GM18511 (cell line): Measurements from ENCODE around the gene RAB6B.

Source experiments
- ATAC-seq: cut with Tn5 transposase; IDR thresholded peaks from one replicate; pipeline ENCODE4 v1.9.1; 2021; ENCODE audit warnings: mild to moderate bottlenecking, moderate library complexity; ENCODE audit not compliant: unreplicated experiment

Gene RAB6B

DNA sequence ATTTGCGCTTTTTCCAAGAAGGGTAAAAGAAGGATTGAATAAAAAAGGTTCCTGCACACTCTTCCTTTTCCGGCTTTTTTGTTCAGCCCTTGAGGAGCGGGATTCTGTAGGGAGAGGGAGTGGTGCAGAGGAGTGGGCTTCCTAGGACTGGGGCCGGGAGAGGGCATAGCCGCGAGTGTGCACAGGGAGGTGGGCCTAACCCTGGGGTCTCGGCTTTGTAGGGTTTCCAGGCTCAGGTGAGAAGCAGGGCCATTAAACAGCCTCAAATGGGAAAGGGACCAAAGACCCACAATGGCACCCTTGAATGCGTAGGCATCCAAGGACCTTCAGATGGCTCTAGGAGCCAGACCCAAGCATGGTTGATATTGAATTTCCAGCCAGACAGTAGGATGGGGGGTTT is 35.4 kb upstream of the RAB6B start:
- no peak for ATAC-seq

DNA sequence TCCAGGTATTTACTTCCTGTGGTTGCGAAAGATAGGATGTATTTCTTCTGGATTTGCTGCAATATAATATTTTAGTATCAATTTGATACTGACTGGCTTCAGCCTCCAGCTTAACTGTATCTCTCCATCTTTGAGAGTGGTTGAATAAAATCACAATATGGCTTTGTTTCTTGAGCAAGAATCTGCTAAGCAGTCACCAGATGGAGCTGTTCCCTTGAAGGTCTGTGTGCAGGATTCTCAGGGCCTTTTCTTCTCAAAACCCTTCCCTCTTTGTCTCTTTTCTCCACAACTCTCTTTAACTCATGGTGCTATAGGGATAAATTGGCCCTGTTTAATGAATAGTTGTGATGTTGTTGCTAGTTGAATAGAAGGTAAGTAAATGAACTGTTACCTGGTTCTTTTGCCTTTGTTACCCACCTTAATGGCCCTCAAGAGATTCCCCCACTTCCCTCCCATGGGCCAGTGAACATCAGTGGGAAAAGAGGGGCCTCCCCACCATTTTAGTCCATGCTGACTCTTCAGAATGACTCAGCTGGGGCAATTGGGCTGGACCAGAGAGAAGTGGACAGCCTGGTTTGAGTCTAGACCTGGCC is 34.8 kb upstream of the RAB6B start:
- no peak for ATAC-seq

DNA sequence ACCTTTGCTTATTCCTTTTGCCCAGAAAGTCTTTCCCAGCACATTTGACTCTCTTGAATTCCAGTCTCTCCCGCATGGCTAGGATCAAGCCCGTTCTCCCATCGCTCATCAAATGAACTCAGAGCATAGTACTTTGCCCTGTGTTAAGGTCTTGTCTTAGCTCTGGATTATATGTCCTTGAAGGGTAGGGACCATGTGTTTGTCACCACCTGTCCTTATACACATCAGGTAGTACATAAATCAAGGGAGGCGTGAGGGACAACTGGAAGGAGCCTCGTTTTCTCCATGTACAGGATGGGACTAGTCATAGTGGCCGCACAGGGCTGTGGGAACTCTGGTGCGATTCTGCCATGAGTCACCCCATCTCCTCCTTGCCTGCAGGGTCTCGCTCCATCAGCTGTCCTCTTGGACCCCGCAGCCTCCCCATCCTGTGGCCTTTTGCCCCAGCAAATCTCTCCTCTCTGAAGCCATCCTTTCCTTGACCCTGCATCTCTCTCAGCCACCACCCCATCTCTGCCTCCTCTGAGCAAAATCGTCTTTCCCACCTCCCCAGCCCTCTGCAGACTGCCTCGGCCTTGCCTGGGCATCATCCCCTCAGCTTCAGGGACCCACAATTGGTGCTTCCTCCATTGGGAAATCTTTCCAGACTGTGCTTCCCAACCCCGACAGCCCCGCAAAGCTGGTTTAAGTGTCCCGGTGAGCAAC is 33.4 kb upstream of the RAB6B start:
- no peak for ATAC-seq

DNA sequence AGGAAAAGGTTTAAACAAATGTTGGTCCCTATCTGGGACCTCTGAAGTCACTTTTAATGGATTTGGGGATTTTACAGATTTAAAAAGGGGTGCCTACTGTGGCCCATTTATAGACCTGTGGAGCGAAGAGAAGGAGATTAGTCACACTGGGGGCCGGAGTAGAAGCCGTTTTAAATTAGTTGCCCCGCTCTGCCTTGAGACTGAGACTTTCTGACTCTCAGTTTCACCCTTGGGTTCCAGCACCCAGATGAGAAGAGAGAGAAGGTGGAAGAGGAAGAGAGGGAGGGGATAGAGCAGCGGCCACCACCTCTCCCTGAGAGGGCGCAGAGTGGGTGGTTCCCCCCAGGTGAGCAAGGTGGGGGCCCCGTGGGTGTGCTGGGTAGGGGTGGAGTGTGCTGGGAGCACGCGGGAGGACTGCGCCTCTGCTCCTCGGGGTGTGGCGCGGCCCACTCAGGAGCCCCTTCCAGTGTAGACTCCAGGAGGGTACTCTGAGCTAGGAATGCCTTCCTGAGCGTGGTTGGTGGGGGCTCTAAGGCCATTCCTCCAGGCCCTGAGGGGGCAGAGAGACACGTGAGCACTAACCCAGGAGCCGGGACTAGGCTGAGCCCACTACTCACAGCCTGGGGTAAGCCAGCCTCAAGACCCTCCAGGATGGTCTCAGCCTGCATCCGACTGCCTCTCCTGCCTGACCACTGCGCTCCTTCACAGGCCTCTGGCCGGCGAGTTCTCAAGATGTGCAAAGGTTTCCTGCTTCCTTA is 32.6 kb upstream of the RAB6B start:
- ATAC-seq: no peak

DNA sequence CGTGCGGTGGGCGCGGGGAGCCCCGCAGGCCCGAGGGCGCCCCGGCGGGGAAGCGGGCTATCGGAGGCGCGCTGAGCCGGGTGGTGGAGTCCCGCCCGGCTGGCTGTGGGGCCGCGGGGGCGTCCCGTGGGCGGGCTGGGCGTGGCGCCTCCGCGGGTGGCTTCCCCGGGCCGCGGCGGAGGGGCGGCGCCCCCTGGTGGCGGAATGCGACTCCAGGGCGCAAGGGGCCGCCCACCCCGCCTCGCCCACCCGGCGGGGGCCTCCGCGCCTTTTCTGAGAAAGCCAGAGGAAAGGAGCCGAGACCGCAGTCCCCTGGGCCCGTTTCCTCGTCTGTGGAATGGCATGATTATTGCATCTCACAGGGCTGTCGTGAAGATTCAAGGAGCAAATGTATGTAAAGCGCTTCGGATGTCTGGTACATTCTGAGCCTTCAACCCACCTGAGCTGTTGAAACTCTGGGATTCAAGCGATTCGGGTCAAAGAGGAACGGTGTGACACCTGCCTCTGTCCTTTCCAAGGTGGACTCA is 31.9 kb upstream of the RAB6B start:
- ATAC-seq: peak; percentile 74

DNA sequence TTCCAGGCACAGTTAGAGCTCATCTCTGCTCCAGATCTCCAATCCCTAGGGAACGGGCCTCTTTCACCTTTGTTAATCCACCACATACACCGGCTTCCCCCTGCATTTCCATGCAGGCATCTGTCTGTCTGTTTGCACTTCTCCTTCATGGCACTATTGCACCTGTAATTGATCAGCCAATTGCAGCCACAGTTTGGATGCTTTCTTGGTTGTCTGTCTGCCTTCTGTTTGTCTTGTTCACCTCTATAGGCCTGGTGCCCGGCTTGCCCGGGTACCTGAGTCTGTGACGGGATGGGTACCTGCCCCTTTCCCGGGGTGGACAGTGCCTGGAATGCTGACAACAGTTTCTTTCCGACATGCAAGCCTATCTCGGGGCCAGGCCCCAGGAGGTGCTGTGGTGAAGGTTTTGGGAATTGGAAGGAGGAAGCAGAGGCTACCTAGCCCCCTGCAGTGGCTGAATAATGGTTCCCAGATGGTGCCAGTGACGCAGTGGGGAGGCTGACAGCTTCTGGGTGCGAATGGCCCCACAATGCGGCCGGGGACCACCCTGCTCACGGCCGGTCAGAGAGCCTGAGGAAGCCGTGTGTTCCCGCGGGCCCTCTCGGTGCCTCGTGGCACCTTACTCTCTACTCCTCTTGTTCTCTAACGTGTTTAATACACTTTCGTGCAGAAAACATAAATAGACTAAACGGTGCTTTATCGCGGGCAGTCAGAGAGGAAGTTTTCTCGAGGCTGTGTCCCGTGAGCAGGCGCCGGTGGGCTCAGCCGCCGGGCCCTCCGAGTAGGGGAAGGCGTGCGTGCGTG is 31.3 kb upstream of the RAB6B start:
- peak; percentile 28 for ATAC-seq

DNA sequence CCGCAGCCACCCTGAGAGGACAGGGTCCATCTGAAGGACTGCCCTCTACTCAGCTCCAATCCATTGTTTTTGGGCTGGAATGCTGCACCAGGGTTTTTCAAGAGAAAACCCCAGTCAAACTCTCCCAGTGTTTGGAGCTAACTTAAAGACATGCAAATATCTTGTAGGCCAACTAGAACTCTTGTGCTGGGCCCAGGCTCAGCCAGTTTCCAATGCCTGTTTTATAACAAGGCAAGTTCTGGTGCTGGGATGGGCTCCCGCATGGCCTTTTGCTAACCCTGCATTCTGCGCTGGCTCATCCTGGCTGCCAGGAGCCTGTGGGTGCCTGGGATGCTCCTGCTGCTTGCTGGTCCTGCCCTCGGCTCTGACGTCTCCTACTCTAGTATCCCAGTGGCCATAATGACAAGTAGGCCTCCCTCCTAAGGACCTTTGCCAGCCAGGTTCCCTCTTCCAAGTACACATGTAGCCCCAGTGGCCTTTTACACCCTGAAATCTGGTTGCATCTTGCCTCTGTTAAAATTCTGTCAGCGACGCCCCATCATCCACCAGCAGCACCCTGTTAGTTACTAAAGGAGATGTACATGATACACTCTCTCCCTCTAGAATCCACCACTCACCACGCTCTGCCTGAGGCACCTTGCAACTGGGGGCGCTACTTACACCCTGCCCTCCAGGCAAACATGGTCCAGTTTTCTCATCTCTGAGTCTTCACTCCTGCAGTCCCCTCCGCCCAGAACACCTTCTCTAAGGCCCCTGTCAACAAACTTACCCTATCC is 30.5 kb upstream of the RAB6B start:
- no peak for ATAC-seq

DNA sequence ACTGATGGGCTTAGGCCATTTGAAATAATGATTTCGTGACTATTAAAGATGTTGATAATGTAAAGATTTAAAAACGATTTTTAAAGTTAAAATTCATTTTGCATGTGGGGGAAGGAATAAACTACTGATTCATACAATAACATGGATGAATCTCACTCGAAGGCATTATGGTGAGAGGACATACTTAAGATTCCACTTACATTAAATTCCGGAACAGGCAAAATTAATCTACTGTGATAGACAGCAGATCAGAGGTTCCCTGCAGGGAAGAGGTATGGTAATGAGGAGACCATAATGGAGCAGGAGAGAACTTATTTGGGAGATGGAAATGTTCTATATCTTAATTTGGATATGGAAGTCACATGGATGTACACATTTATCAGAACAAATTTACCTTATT is 28.4 kb upstream of the RAB6B start:
- no peak for ATAC-seq

DNA sequence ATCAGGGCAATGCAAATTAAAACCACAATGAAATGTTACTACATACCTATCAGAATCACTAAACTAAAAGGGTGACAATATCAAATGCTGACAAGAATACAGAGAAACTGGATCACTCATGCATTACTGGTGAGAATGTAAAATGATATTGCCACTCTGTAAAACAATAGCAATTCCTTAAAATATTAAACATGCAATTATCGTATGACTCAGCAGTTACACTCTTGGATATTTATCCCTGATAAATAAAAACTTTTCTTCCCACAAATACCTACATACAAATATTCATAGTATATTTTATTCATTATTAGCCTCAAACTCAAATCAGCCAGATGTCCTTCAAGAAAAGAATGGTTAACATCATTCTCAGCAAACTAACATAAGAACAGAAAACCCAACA is 25.9 kb upstream of the RAB6B start:
- ATAC-seq: no peak

DNA sequence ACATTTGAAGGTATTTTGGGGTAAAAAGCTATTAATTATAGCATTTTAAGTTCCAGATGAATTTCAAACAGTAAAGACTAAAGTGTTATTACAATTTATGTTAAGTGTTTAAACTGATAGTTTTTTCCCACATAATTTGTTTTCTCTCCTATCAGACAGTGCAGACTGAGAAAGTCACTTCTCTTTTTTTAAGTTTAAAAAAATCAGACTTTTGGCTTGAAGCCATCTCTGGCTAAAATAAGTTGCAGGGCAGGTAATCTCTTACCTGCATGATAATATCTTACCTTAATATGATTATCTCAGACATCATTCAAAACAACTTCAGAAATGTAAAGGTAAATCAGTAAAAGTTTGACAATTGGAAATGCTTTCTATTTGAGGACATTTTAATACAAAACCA is 21.5 kb upstream of the RAB6B start:
- no peak for ATAC-seq

DNA sequence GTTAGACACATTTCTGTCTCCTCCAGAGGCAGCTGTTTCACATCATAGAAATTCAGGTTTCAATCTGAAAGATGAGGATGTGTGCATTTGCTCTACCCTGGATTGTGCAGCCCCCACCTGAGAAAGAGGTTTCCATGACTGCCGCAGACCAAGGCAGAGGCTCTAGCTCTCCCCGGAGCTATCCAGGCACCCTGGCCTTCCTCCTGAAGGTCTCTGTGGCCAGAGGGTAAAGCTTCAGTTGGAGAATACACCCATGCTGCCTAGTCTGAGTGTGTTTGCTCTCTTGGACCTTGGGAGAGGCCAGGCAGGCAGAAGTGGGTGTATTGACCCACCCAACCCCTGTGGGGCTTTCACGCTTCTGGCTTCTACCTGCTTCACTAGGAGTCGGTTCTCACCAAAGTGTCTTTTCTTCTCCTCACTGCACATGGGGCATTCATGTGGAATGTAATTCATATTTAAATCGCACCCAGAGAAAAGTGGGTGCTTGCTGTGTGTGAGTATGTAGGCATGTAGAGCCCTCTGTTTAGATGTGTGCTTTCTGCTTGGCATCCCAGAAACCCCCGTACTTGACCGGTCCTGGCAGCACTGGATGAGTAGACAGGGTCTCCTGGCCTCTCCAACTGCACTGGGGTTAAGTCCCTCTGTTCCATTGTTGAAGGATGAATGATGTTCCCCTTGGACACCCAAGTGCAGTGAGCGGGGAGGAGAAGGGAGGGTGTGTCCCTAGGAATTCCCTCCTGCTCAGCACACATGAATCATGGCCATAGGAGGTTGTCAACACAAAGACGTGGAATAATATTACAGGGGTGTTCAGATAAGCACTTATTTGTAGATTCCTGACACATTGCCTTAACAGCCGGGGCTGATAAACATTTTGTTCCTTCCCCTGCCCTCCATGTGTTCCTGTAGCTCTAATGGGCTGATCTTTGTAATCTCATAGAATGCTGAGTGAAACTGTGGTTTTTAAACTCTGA is 20.3 kb upstream of the RAB6B start:
- ATAC-seq: no peak

DNA sequence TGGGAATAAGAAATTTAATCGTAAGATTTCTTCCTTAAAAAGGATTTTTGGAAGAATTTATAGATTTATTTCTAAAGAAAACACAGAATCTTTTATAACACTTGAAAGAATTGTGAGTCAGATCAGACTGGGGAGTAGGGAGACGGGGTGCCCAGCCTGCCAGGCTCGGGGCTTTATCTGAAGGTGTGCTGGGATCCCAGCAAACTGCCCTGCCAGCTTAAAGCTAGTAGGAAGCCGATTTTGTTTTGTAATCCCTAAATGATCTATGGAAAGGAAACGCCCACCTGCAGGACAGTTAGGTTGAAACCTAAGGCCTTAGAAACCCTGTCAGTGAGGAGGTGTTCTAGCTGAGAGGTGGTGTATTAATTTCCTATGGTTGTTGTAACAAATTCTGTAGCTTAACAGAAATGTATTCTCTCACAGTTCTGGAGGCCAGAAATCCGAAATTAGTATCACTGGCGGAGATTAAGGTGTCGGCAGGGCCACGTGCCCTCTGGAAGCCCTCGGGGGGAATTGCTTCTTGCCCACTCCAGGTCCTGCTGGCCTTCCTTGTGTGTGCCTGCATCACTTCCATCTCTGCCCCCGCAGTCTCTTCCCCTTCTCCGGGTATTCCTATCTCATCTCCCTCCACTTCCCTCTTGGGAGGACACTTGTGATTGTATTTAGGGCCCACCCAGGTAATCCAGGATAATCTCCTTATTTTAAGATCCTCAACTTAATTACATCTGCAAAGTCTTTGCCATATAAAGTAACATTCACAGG is 19.3 kb upstream of the RAB6B start:
- ATAC-seq: no peak

DNA sequence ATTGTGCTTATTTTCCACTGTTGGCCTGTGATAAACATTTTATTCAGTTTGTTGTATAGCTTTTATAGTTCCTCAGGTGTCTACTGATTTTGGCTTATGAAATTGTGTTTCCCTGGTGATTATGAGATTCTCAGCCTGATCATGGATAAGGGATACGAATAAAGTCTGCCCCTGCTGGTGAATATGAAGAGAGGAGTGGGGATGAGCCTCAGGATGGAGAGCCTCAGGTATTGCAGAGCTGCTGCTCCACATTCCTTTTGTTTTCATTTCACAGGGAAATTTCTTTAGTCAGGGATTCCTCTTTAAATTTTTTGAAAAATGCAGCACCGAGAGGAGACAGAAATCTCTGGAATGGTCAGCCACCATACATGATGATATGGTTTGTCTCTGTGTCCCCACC is 14.7 kb upstream of the RAB6B start:
- ATAC-seq: no peak

DNA sequence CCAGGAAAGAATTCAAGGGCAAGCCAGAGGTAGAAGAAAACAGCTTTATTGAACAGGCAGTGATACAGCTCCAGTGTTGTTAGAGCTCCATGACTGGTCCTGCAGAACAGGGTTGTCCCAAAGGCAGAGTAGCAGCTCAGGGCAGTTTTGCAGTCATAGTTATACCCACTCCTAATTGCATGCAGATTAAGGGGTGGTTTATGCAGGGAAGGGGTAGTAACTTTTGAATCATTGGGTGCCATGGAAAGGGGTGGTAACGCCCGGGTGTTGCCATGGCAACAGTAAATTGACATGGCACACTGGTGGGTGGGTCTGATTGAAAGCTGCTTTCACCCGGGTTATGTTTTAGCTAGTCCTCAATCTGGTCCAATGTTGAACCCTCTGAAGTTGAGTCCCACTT is 9.7 kb upstream of the RAB6B start:
- no peak for ATAC-seq

DNA sequence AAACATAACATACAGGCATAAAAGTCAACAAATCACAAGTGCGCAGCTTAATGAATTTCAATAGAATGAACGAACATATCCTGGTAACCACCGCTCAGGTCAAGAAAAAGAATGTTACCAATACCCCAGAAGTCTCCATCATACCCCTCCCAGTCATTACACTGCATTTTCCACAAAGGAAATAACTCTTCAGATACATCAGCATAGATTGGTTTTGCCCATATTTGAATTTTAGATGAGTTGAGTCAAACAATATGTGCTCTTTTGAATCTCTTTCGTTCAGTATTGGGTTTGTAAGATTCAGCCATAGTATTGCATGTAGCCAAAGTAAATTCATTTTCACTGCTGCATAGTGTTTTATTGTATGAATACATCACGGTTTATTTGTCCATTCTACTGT is 6.2 kb upstream of the RAB6B start:
- ATAC-seq: no peak

DNA sequence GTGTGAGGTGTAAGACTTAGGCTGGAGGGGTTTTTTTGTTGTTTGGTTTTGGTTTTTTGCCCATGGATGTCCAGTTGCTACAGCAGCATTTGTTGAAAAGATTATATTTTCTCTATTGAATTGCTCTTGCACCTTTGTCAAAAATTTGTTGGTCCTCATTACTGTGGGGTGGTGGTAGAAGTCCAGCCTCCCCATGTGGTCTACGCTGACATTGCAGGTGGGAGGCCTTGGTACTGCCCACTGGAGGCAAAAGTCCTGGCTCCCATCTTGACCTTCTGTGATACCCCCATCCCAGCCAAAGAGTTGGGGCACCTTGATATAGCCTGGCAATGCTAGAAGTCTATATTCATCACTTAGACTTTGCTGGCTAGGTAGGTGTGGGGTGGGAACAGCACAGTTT is 5.4 kb upstream of the RAB6B start:
- ATAC-seq: no peak

DNA sequence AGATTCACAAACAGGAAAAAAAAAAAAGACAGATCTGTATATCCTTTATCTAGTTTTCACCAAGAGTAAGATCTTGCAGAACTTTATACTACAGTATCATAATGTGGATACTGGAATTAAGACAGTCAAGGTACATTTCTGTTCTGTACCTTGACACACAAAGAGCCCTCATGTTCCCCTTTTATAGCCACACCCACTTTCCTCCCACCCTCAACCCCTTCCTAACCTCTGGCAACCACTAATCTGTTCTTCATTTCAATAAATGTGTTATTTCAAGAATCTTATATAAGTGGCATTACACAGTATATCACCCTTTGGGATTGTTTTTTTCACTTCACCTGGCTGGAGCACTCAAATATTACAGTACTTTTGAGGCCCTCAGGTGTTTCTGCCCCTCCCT is 3.6 kb upstream of the RAB6B start:
- no peak for ATAC-seq

DNA sequence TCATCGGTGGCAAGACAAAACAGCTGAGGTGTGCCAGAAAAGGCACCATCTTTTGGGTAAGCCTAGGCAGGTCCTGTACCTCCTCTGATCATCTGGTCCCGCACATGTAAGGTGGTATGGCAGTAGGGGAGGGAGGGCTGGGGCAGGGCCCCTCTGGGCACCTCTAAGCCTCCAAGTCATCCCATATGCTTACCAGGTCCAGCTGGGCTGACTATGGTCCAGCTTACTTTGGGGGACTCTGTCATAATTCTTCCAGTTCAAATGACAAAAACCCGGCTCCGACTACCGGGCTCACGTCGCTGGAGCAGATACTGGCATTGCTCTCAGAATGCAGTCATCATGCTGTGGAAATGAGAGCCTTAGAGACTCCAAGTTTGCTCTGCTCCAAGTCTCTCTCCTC is 1.9 kb upstream of the RAB6B start:
- ATAC-seq: no peak
